Fibroblast of the aortic adventitia (primary cell): ENCODE results near the gene TSPAN14. TPM values are rescaled to one million over a fixed set of nuclear protein-coding genes. Genes with fewer than 3 reads are reported as not detected.

ENCODE experiments used
- DNase-seq: peaks from one replicate; pipeline ENCODE4 v3.0.0-alpha.2; 2010; ENCODE audit warnings: low read depth
- H3K4me3 ChIP-seq: 2 replicates; pipeline ENCODE4 v1.5.1; 2011; ENCODE audit warnings: low read depth, mild to moderate bottlenecking, control low read depth, low read length, moderate library complexity
- CTCF ChIP-seq: IDR thresholded peaks from 2 replicates; pipeline ENCODE4 v1.5.1; 2011; ENCODE audit warnings: mild to moderate bottlenecking, low read length, control low read depth, inconsistent platforms; ENCODE audit not compliant: insufficient read depth
- total RNA-seq: library from RNA; depleted of rRNA; stranded (reverse); fragments of >200 nt; gene quantifications from 2 replicates; pipeline ENCODE4 v1.2.3, GENCODE V29; 2012; ENCODE audit warnings: low replicate concordance

Gene TSPAN14
- total RNA-seq, 1 donor: 21.3 TPM

- no peak for TF ChIP-seq CTCF
Observed at GRCh38 chr10:80471715-80472233, 17.7 kb downstream of the TSPAN14 start.

DNA sequence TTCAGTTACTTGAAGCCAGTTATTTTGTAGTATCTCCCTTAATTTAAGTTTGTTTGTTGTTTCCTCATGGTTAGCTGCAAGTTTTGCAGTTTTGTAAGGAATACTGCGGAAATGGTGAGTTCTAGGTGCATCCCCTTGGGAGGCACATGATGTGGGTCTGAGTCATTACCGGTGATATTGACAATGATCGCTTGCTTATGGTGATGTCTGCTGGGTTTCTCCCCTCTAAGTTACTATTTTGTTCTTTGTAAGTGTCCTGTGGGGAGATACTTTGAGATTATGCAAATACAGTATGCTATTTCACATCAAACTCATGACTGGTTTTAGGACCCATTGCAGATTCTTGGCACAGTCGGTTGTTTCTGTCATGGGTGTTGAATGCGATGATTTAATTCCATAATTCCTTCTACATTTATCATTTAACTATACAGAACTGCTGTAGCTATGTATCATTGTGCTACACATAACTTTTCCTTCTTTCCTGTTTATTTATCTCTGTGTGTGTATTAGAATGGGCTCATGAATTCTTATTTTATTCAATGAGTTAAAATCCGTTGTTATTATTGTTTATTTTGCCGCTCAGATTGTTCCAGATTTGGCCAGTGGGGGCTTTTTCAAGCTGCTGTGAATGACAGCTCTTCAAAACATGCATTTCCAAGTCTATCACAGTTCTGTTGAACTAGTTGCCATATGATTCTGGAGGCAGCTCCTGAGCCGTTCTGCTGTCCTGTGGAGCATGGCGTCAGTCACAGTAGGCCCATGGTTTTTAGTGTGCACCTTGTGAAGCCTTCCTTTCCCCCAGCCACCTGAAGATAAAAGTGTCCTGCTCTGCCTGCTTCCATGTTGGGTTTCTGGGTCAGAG, 18.4 kb downstream of the TSPAN14 start:
- no peak for TF ChIP-seq CTCF
- no peak overlapping the region for H3K4me3 ChIP-seq
- DNase-seq: peak; percentile 90

More at GRCh38 chr10:80471715-80472233, 17.7 kb downstream of the TSPAN14 start:
- no peak for DNase-seq
- no peak overlapping the region for H3K4me3 ChIP-seq

DNA sequence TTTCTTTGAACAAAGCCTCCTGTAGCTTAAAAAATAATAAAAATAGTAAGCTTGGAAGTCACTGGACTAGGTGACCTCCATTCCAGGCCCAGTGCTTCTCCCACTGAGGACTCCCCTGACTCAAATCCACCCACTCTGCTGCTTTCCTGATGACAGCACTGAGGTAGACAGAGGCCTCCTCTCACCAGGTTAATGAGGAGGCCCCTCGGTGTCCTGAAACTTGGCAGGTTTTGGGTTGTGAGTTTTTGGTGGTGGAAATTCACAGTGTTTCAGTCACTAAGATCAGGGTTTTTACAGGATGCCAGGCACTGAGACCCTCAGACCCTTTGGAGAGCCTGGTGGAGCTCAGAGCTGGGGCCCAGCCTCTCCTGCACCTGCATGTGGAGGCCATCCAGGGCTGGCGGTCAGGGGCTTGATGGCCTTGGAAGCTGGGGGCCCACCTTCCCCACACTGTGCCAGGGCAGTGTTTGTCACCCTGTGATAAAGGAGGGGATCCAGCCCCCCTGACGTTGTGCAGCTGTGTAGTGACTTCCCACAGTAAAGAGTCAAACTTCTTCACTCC, 19.1 kb downstream of the TSPAN14 start:
- H3K4me3 ChIP-seq: no peak overlapping the region
- DNase-seq: no peak
- TF ChIP-seq CTCF: no peak

DNA sequence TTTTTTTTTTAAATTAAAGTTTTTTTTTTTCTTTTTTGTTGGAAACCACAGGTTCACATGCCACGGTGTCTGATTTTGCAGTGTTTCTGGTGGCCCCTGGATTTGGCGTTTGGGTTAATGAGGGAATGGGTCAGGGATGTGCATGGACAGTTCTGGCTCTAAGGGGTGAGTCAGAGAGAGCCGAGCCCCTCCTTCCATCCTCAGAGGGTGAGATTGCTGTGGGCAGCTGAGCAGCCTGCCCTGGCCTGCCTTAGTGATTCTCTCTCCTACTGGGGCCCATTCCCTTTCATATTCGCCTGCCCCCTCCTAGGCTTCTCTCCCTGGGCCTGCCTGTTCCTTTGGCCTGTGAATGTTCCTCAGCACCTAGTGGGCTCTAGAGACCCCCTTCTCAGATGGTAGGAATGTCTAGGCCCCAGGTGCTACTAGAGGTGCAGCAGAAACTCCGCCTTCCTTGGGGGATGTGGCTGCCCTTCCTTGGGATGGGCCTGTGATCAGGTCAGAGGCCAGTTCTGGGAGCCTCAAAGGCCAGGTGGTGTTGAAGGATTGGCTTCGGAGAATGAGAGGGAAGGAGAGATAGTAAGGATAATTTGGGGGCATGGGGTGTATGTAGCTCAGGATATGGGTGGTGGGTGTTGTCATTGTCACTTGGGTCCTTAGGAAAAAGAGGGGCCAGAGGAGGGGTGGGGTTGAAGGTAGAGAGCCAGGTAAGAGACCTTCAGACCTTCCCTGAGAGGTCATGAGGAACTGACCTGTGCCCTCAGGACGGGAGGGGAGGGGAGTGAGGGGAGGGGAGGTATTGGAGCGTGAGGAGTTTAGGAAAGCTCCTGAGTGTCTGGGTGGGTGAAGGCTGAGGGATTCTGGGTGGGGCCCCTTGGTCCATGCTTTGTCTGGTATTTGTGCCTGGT, 19.8 kb downstream of the TSPAN14 start:
- no peak for DNase-seq
- no peak for TF ChIP-seq CTCF

DNA sequence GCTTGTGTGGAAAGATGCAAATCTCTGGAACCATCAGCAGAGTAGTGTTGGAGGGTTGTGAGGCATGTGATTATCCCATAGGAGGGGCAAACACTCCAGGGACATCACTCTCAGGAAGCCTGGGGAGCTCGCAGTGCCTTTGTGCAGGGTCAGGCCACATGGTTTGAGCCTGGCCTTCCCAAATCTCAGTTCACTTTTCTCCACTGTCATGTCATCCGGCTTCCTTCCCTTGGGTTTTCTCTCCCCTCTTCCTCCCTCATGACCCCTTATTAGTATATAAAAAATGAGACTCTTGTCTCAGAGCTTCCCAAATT, 20.4 kb downstream of the TSPAN14 start:
- DNase-seq: no peak
- no peak overlapping the region for H3K4me3 ChIP-seq

More for the DNA sequence above, 19.8 kb downstream of the TSPAN14 start:
- H3K4me3 ChIP-seq: no peak overlapping the region

More for the DNA sequence above, 20.4 kb downstream of the TSPAN14 start:
- no peak for TF ChIP-seq CTCF
